ENCODE data around the gene GFPT1. TPM values are rescaled to one million over a fixed set of nuclear protein-coding genes. Genes with fewer than 3 reads are reported as not detected.

Gene GFPT1
- polyA plus RNA-seq, 1 experiment: 14.8 TPM

DNA sequence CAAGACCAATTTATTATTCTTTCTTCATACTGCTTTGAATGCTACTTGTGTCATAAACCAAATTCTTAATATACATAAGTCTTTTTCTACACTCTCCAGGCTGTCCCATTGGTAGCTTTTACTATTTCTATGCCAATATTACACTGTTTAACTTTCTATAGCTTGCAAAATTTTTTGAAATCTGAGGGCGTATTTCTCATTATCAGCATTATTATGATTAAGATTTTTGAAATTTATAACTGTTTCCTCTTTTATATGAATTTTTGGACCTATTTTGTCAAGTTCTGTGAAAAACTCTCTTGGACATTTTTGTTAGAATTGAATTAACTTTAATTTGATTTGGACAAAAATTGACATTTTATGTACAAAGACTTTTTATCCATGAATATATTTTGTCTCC lies 98.6 kb downstream of the GFPT1 start:
- DNase-seq (ENCODE audit: low read depth): no peak
- no peak overlapping the region for H3K4me3 ChIP-seq (ENCODE audit: low read depth, low read length)
- ChIA-PET POLR2A (no interaction called here), CTCF (no interaction called here)
- no peaks in the 10 kb centered on the region for H3K36me3 ChIP-seq (ENCODE audit: control insufficient read depth, insufficient read depth, low read length)
- TF ChIP-seq, protein P1, sequence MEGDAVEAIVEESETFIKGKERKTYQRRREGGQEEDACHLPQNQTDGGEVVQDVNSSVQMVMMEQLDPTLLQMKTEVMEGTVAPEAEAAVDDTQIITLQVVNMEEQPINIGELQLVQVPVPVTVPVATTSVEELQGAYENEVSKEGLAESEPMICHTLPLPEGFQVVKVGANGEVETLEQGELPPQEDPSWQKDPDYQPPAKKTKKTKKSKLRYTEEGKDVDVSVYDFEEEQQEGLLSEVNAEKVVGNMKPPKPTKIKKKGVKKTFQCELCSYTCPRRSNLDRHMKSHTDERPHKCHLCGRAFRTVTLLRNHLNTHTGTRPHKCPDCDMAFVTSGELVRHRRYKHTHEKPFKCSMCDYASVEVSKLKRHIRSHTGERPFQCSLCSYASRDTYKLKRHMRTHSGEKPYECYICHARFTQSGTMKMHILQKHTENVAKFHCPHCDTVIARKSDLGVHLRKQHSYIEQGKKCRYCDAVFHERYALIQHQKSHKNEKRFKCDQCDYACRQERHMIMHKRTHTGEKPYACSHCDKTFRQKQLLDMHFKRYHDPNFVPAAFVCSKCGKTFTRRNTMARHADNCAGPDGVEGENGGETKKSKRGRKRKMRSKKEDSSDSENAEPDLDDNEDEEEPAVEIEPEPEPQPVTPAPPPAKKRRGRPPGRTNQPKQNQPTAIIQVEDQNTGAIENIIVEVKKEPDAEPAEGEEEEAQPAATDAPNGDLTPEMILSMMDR (IDR thresholded peaks at IDR 0.05; ENCODE audit: insufficient read depth, low read depth, low read length): no peak
- no peaks in the 10 kb centered on the region for H3K27me3 ChIP-seq (ENCODE audit: control insufficient read depth, insufficient read depth, low read length)

DNA sequence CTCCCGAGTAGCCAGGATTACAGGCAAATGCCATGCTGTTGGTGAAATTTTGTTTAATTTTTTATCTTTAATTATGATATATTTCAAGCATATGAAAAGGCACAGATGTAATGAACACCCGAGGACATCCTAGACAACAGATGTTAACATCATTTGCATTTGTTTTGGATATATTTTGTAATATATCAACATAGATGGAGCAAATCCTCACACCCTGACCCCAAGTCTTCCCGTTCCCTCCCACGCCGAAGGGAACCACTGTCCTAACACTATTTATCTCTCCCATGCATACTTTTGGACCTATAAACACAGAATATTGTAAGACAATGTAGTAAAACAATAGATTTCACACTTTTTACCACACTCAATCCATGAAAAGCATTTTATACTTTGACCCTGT lies 99.5 kb downstream of the GFPT1 start:
- ChIA-PET CTCF (interaction anchor here (1.0 kb wide), 1 partner anchor 12 kb away, joined by 4 read pairs; no protein-coding TSS in a partner anchor), POLR2A (no interaction called here)
- no peaks in the 10 kb centered on the region for H3K36me3 ChIP-seq (ENCODE audit: control insufficient read depth, insufficient read depth, low read length)
- DNase-seq (ENCODE audit: low read depth): no peak
- TF ChIP-seq, protein P1 (IDR thresholded peaks at IDR 0.05; ENCODE audit: insufficient read depth, low read depth, low read length): no peak
- no peak overlapping the region for H3K4me3 ChIP-seq (ENCODE audit: low read depth, low read length)
- no peaks in the 10 kb centered on the region for H3K27me3 ChIP-seq (ENCODE audit: control insufficient read depth, insufficient read depth, low read length)

DNA sequence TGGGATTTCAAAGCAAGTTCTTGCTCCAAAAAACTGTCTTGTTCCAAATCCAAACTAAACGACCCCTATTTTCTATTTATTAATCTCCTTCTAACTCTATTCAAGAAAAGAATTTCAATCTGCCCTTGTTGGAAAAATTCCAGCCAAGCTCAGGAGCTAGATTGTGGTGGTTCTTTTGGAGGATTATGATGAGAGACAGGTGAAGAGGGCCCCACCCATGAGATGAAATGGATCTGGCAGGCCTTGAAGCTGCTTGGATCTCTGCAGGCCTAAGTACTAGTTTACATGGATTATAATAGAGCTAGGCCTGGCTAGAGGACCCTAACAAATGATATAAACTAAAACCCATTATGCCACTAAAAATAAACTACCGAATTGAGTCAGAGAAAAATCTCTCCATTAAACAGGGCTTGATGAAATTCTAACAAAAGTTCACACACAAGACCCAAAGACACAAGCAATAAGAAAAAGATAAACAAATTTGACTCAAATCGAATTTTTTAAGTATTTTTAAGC lies 101.6 kb downstream of the GFPT1 start:
- H3K4me3 ChIP-seq (ENCODE audit: low read depth, low read length): no peak overlapping the region
- DNase-seq (ENCODE audit: low read depth): no peak
- ChIA-PET POLR2A (no interaction called here), CTCF (interaction anchor here (1.1 kb wide), 1 partner anchor 342 kb away, joined by 4 read pairs; no protein-coding TSS in a partner anchor)
- TF ChIP-seq, protein P1 (IDR thresholded peaks at IDR 0.05; ENCODE audit: insufficient read depth, low read depth, low read length): no peak
- H3K27me3 ChIP-seq (ENCODE audit: control insufficient read depth, insufficient read depth, low read length): no peaks in the 10 kb centered on the region
- no peaks in the 10 kb centered on the region for H3K36me3 ChIP-seq (ENCODE audit: control insufficient read depth, insufficient read depth, low read length)

DNA sequence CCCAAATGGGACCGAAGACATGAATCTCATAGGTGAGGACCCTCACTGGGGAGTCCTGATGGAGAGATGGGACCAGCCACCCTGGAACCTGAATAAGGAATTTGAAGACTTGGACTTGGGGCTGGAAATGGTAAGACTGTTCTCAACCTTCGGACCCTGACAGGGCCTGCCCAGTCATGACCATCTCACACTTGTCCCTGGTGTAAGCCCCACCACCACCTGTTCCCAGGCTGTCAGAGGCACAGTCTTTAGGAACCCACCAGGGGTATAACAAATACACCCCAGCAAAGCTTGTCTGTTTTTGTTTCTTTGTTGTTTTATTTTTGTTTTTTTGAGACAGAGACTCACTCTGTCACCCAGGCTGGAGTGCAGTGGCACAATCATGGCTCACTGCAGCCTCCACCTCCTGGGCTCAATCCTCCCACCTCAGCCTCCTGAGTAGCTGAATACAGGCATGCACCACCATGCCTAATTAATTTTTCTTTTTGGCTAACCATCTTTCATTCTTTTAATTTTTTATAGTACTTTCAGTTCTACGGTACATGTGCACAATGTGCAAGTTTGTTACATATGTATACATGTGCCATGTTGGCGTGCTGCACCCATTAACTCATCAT lies 106.1 kb downstream of the GFPT1 start:
- TF ChIP-seq, protein P1 (IDR thresholded peaks at IDR 0.05; ENCODE audit: insufficient read depth, low read depth, low read length): no peak
- ChIA-PET CTCF (no interaction called here), POLR2A (no interaction called here)

DNA sequence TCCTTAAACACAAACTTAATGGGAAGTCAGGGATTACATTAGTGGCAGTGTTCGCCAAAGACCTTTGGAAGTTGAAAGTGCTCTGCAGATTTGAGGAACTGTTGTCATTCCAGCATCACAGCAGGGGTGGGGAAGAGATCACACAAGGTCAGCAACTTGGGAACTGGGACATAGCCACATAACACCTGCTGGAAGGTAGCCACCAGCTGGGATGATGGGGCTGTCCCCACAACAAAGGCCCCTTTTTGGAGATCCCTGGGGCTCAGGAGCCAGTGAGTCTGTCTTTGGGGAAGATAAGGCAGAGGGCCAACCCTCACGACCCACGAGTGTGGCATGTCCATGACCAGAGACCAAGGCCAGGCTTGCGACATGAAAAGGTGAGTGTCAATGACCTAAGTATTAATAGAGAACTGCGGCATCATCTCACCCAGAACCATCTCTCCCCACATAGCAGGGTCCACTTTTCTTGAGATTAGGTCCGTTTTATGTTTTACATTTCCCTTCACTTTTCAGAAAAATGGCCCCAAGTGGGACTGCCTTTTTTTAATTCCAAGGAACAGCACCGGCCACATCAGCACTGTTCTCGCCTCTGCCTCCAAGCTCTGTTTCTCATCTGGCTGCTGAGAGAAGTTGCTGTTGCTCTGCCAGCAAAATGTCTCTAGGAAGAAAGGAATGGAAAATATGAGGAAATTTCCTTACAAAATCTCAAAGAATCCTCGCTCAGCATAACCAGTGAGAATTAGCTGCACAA lies 106.9 kb downstream of the GFPT1 start:
- TF ChIP-seq, protein P1 (IDR thresholded peaks at IDR 0.05; ENCODE audit: insufficient read depth, low read depth, low read length): no peak
- H3K27me3 ChIP-seq (ENCODE audit: control insufficient read depth, insufficient read depth, low read length): no peaks in the 10 kb centered on the region
- no peak for DNase-seq (ENCODE audit: low read depth)
- ChIA-PET POLR2A (no interaction called here), CTCF (interaction anchor here (0.7 kb wide), 1 partner anchor 267 kb away, joined by 3 read pairs; the partner anchor contains the start of gene ANTXR1)
- no peaks in the 10 kb centered on the region for H3K36me3 ChIP-seq (ENCODE audit: control insufficient read depth, insufficient read depth, low read length)
- no peak overlapping the region for H3K4me3 ChIP-seq (ENCODE audit: low read depth, low read length)

More for the DNA sequence above, 106.1 kb downstream of the GFPT1 start:
- no peaks in the 10 kb centered on the region for H3K36me3 ChIP-seq (ENCODE audit: control insufficient read depth, insufficient read depth, low read length)
- H3K4me3 ChIP-seq (ENCODE audit: low read depth, low read length): no peak overlapping the region
- DNase-seq (ENCODE audit: low read depth): no peak
- H3K27me3 ChIP-seq (ENCODE audit: control insufficient read depth, insufficient read depth, low read length): no peaks in the 10 kb centered on the region
